Left lung (tissue), 10 donors: Measurements from ENCODE around the gene SETD2. TPM values are rescaled to one million over a fixed set of nuclear protein-coding genes. Genes with fewer than 3 reads are reported as not detected.

Experiments
- ATAC-seq: fragments of 200-7000 bp; cut with Tn5 transposase; one replicate; pipeline ENCODE4 v1.9.1; 2020; ENCODE audit warnings: moderate library complexity
- DNase-seq, 4 donors: peaks; one replicate each; pipeline ENCODE4 v3.0.0-alpha.2; 2013 to 2020
- H3K27ac ChIP-seq, 2 donors: fragments of 200-600 bp; sonication (generic) in 1 of 2; one replicate each; pipeline versions ENCODE4 v1.5.0 to v1.8.0; 2020 to 2021
- H3K27me3 ChIP-seq, 2 donors: fragments of 200-600 bp; sonication (generic) in 1 of 2; one replicate each; pipeline versions ENCODE4 v1.5.0 to v1.8.0; 2020 to 2021
- H3K36me3 ChIP-seq, 2 donors: fragments of 200-600 bp; sonication (generic) in 1 of 2; one replicate each; pipeline versions ENCODE4 v1.5.0 to v1.8.0; 2020 to 2021
- H3K4me1 ChIP-seq, 2 donors: fragments of 200-600 bp; one replicate each; pipeline ENCODE4 v1.8.0; 2021
- H3K4me3 ChIP-seq, 2 donors: fragments of 200-600 bp; sonication (generic) in 1 of 2; one replicate each; pipeline versions ENCODE4 v1.5.0 to v1.8.0; 2020 to 2021; ENCODE audit warnings: mild to moderate bottlenecking in 1 of 2
- H3K9me3 ChIP-seq, 2 donors: fragments of 200-600 bp; sonication (generic) in 1 of 2; one replicate each; pipeline versions ENCODE4 v1.5.0 to v1.8.0; 2020 to 2021
- CTCF ChIP-seq, 2 donors: fragments of 200-600 bp; sonication (generic) in 1 of 2; IDR thresholded peaks; one replicate each; pipeline versions ENCODE4 v1.5.0 to v1.8.0; 2021; ENCODE audit warnings: antibody characterized with exemption in 2 of 2
- intact Hi-C, 2 donors: fragments of 100-400 bp; cut with DNase I; formaldehyde crosslinking; loops; one replicate each; pipeline versions ENCODE4 v1.11.2 to v1.14.2; 2022
- polyA plus RNA-seq, 6 donors: library from polyadenylated mRNA; unstranded; fragments of 120-200 nt; gene quantifications; one replicate each; pipeline ENCODE4 v1.2.1, GENCODE V29; 2013; ENCODE audit not compliant: insufficient read length in 6 of 6
- total RNA-seq, 2 donors: library from RNA; stranded (reverse); fragmentation: NEBNext Ultra II Directional; extraction: Animal tissue kit (Norgen Biotek cat#: 25700); gene quantifications; one replicate each; pipeline ENCODE4 v1.2.1, GENCODE V29; 2021
- donor health status: DM: no; HTN: yes; CAD: no.
- donor health status: DM: no; HTN: no; CAD: no.

SETD2 gene
- total and polyA plus RNA-seq, 8 donors = 40.1 to 68.9 (median 60.0) TPM

DNA sequence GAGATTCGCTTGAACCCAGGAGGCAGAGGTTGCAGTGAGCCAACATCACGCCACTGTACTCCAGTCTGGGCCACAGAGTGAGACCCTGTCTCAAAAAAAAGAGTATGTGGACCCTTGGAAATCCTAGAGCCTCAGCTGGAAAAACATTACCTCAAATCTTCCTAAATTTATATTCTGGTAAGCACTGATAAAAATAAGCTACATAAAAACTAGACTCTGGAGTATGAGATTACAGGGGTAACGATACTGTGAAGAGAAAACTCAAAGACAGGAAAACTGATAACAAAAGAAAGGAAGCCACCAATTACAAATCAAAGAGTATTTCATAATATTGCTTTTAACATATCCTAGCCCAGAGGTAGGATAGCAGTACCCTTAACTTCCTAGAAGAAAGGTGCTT, 30.3 kb downstream of the SETD2 start:
- ATAC-seq = no peak
- no peak for DNase-seq
- Histone ChIP-seq H3K9me3 (no peaks in the 10 kb centered on the region), H3K4me1 (peaks cover 0 to 47% of the 10 kb centered on the region in 2 donors), H3K27ac (peak overlapping the region in 1 of 2 donors; percentile 25), H3K36me3 (no peaks in the 10 kb centered on the region), H3K27me3 (no peaks in the 10 kb centered on the region), H3K4me3 (no peak overlapping the region)
- no peak for TF ChIP-seq CTCF (IDR thresholded peaks at IDR 0.05)
- intact Hi-C loops = no loop called here

- intact Hi-C loops = no loop called here
- no peaks in the 10 kb centered on the region for H3K27me3 ChIP-seq
- no peaks in the 10 kb centered on the region for H3K36me3 ChIP-seq
- TF ChIP-seq CTCF (IDR thresholded peaks at IDR 0.05) = no peak
- ATAC-seq = no peak
- peaks cover 0 to 37% of the 10 kb centered on the region in 2 donors for H3K4me1 ChIP-seq
- DNase-seq = no peak
- no peak overlapping the region for H3K27ac ChIP-seq
- H3K4me3 ChIP-seq = no peak overlapping the region
- H3K9me3 ChIP-seq = no peaks in the 10 kb centered on the region
These were observed 33.4 kb downstream of the SETD2 start for GRCh38 chr3:47130557-47130956.

DNA sequence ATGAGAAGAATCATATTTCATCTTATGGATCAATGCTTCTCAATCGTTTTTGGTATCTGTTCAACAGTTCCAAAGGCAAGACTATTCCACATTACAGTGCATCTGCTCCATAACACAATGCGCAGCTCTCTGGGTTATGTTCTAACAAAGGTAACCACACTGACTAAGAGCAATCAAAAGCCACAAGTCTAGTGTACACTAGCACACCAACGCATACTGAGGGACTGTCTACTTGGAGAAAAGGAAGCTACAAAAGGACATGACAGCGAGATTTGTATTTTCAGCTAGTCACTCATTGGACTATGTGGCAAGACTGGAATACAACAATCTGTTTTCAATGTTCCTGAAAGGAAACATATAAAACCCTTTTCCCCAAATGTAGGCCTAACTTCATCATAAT, 35.8 kb downstream of the SETD2 start:
- ATAC-seq (no peak), DNase-seq (no peak)
- H3K4me3 ChIP-seq = no peak overlapping the region
- no peaks in the 10 kb centered on the region for H3K27me3 ChIP-seq
- peaks cover 0 to 14% of the 10 kb centered on the region in 2 donors for H3K36me3 ChIP-seq
- H3K27ac ChIP-seq = no peak overlapping the region
- TF ChIP-seq CTCF (IDR thresholded peaks at IDR 0.05) = no peak
- intact Hi-C loops = no loop called here
- H3K9me3 ChIP-seq = no peaks in the 10 kb centered on the region
- peaks cover 0 to 15% of the 10 kb centered on the region in 2 donors for H3K4me1 ChIP-seq

GRCh38 chr3:47123857-47124256, 40.1 kb downstream of the SETD2 start:
- no peaks in the 10 kb centered on the region for H3K9me3 ChIP-seq
- H3K27me3 ChIP-seq = no peaks in the 10 kb centered on the region
- no peak overlapping the region for H3K4me3 ChIP-seq
- DNase-seq (no peak), ATAC-seq (no peak)
- peaks cover 0 to 2% of the 10 kb centered on the region in 2 donors for H3K4me1 ChIP-seq
- TF ChIP-seq CTCF (IDR thresholded peaks at IDR 0.05) = no peak
- H3K27ac ChIP-seq = no peak overlapping the region
- H3K36me3 ChIP-seq = peaks cover 0 to 38% of the 10 kb centered on the region in 2 donors
- intact Hi-C loops = no loop called here

GRCh38 chr3:47121409-47121808, 42.5 kb downstream of the SETD2 start:
- intact Hi-C loops = no loop called here
- Histone ChIP-seq H3K4me1 (no peaks in the 10 kb centered on the region), H3K4me3 (no peak overlapping the region), H3K27ac (no peak overlapping the region), H3K9me3 (no peaks in the 10 kb centered on the region), H3K36me3 (peaks cover 0 to 44% of the 10 kb centered on the region in 2 donors), H3K27me3 (no peaks in the 10 kb centered on the region)
- no peak for TF ChIP-seq CTCF (IDR thresholded peaks at IDR 0.05)
- DNase-seq (no peak), ATAC-seq (no peak)
